PC-9 (cell line): ENCODE measurements around the gene ZNRF3. TPM values are rescaled to one million over a fixed set of nuclear protein-coding genes. Genes with fewer than 3 reads are reported as not detected.

Experiments
- BruUV-seq: library from RNA; stranded (reverse); fragments of 400-500 nt; replicated peaks from 2 replicates; lab custom pipeline; 2021; lab: Mats Ljungman, UMichigan
- CTCF ChIA-PET: fragments of 300-600 bp; sonication (Branson Sonifier 250); formaldehyde crosslinking; loops from one replicate; lab custom pipeline; 2022; ENCODE audit warnings: antibody characterized with exemption; lab: Charles Lee
- POLR2A ChIA-PET: fragments of 300-600 bp; sonication (Branson Sonifier 250); formaldehyde crosslinking; loops from one replicate; lab custom pipeline; 2022; ENCODE audit warnings: antibody characterized with exemption; ENCODE audit not compliant: unreplicated experiment; lab: Charles Lee
- DNase-seq, 2 experiments: peaks; one replicate each; pipeline versions ENCODE4 v3.0.0 to v3.0.0-alpha.2; 2015 to 2022; ENCODE audit warnings: mixed read lengths in 1 of 2
- H2AFZ ChIP-seq: fragments of 200-600 bp; sonication (generic); 2 replicates; pipeline ENCODE4 v1.8.1; 2017; ENCODE audit warnings: antibody characterized with exemption
- H3F3A ChIP-seq: fragments of 200-600 bp; sonication (generic); 2 replicates; pipeline ENCODE4 v1.8.1; 2017; ENCODE audit warnings: antibody characterized with exemption, mild to moderate bottlenecking, low read depth; ENCODE audit not compliant: insufficient read depth
- H3K27ac ChIP-seq: fragments of 200-600 bp; sonication (generic); 2 replicates; pipeline ENCODE4 v1.6.1; 2016; ENCODE audit warnings: mixed run types
- H3K27me3 ChIP-seq: fragments of 200-600 bp; sonication (generic); 2 replicates; pipeline ENCODE4 v1.6.1; 2016; ENCODE audit warnings: low read depth, mixed run types; ENCODE audit not compliant: insufficient read depth
- H3K36me3 ChIP-seq: fragments of 200-600 bp; sonication (generic); 2 replicates; pipeline ENCODE4 v1.6.1; 2016; ENCODE audit warnings: low read depth, mixed run types
- H3K4me1 ChIP-seq: fragments of 200-600 bp; sonication (generic); replicated peaks from 2 replicates; pipeline ENCODE4 v1.6.1; 2016; ENCODE audit warnings: mixed run types; ENCODE audit not compliant: insufficient read depth
- H3K4me2 ChIP-seq: fragments of 200-600 bp; sonication (generic); 2 replicates; pipeline ENCODE4 v1.6.1; 2017; ENCODE audit warnings: mixed run types
- H3K4me3 ChIP-seq: fragments of 200-600 bp; sonication (generic); 2 replicates; pipeline ENCODE4 v1.6.1; 2016; ENCODE audit warnings: mixed run types
- H3K79me2 ChIP-seq: fragments of 200-600 bp; sonication (generic); 2 replicates; pipeline ENCODE4 v1.6.1; 2017; ENCODE audit warnings: low read depth, mixed run types
- H3K9me2 ChIP-seq: fragments of 200-600 bp; sonication (generic); 2 replicates; pipeline ENCODE4 v1.8.1; 2017; ENCODE audit warnings: mild to moderate bottlenecking; ENCODE audit not compliant: insufficient read depth
- H3K9me3 ChIP-seq: fragments of 200-600 bp; sonication (generic); 2 replicates; pipeline ENCODE4 v1.8.1; 2016; ENCODE audit warnings: low read depth; ENCODE audit not compliant: insufficient read depth
- H4K20me1 ChIP-seq: fragments of 200-600 bp; sonication (generic); 2 replicates; pipeline ENCODE4 v1.8.1; 2017; ENCODE audit not compliant: insufficient read depth
- EZH2 ChIP-seq: fragments of 200-600 bp; sonication (generic); IDR thresholded peaks from 2 replicates; pipeline ENCODE4 v1.8.0; 2017; ENCODE audit warnings: antibody characterized with exemption, low read depth
- intact Hi-C: fragments of 100-400 bp; cut with micrococcal nuclease; formaldehyde crosslinking; loops from one replicate; pipeline ENCODE4 v1.10.0; 2022; ENCODE audit not compliant: unreplicated experiment
- total RNA-seq: library from RNA; stranded (reverse); gene quantifications from 2 replicates; pipeline ENCODE4 v1.2.3, GENCODE V29; 2021
- TF ChIP-seq, protein P1 (sequence below): fragments of 200-600 bp; sonication (generic); conservative IDR thresholded peaks from 2 replicates; pipeline ENCODE4 v1.6.1; 2017; ENCODE audit warnings: mixed run types, antibody characterized with exemption, mild to moderate bottlenecking, moderate library complexity

The ZNRF3 gene
- total RNA-seq, 1 experiment from 2014 or later, result 5.2 TPM

DNA sequence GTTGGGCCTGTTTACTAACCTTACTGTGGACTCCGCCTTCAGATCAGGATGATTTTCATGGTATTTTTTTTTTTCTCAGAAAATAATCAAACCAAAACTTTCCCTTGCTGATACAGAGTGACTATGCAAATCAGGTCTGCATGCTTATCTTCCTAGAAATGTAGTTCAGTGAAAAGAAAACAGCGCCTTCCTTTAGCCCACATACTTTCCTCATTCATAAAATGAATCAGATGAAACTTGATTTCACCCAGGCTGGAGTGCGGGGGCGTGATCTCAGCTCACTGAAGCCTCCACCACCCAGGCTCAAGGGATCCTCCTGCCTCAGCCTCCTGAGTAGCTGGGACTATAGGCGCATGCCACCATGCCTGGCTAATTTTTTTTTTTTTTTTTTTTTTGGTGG, 26.0 kb downstream of the ZNRF3 start:
- H2AFZ ChIP-seq, result no peak overlapping the region
- no TSS peak for BruUV-seq
- H4K20me1 ChIP-seq, result peaks cover 5% of the 10 kb centered on the region; the same call in 1 of the 2 replicates
- H3K27me3 ChIP-seq, result no peaks in the 10 kb centered on the region
- no peaks in the 10 kb centered on the region for H3K36me3 ChIP-seq
- H3K9me3 ChIP-seq, result no peaks in the 10 kb centered on the region
- intact Hi-C loops, result no loop called here
- no peaks in the 10 kb centered on the region for H3K9me2 ChIP-seq
- ChIA-PET CTCF (no interaction called here), POLR2A (no interaction called here)
- no peak overlapping the region for H3K4me2 ChIP-seq
- no peak for DNase-seq
- H3K4me3 ChIP-seq, result no peak overlapping the region
- H3K27ac ChIP-seq, result no peak overlapping the region
- peaks cover 44% of the 10 kb centered on the region for H3K79me2 ChIP-seq
- TF ChIP-seq, protein P1, sequence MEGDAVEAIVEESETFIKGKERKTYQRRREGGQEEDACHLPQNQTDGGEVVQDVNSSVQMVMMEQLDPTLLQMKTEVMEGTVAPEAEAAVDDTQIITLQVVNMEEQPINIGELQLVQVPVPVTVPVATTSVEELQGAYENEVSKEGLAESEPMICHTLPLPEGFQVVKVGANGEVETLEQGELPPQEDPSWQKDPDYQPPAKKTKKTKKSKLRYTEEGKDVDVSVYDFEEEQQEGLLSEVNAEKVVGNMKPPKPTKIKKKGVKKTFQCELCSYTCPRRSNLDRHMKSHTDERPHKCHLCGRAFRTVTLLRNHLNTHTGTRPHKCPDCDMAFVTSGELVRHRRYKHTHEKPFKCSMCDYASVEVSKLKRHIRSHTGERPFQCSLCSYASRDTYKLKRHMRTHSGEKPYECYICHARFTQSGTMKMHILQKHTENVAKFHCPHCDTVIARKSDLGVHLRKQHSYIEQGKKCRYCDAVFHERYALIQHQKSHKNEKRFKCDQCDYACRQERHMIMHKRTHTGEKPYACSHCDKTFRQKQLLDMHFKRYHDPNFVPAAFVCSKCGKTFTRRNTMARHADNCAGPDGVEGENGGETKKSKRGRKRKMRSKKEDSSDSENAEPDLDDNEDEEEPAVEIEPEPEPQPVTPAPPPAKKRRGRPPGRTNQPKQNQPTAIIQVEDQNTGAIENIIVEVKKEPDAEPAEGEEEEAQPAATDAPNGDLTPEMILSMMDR, result no peak
- no peak for TF ChIP-seq EZH2
- peaks cover 14% of the 10 kb centered on the region for H3K4me1 ChIP-seq
- peaks cover 16% of the 10 kb centered on the region; the same call in 1 of the 2 replicates for H3F3A ChIP-seq

DNA sequence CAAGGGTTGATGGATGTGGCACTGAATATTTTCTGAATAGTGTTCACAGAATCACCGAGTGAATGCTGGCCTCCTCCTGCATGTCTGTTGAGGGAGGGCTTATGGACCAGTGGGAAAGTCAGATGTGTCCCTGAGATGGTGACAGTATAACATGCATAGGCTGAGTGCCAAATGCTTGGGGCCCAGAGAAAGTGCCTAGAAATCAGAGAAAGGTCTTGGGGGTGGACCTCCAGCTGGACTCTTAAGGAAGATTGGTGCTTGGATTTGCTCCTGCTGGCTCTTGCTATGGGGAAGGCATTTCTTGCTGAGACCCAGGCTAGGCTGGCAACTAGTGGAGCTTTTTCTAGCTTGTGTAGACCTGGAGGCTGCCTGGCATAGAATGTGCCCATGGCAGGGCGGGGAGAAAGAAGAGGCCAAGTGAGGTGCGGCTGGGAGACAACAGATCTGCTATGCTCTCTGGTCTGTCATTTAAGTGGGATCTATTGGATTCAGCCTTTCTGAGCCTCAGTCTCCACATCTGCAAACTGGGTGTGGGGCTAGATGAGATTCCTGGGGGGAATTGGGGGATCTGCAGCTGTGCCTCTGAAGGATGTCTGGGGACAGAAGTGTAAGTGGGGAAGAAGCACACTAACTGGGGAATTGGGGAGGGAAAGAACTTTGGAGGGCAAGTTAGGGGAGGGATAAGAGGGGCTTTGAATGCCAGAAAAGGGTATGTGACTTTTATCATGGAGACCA, 27.4 kb downstream of the ZNRF3 start:
- Histone ChIP-seq H3K4me1 (peaks cover 14% of the 10 kb centered on the region), H3K9me3 (no peaks in the 10 kb centered on the region), H2AFZ (no peak overlapping the region), H3K36me3 (no peaks in the 10 kb centered on the region), H3K9me2 (no peaks in the 10 kb centered on the region), H4K20me1 (peaks cover 5% of the 10 kb centered on the region; the same call in 1 of the 2 replicates), H3K27ac (no peak overlapping the region), H3K4me2 (peak overlapping the region; percentile 32; the same call in 1 of the 2 replicates), H3K4me3 (no peak overlapping the region), H3F3A (peaks cover 16% of the 10 kb centered on the region; the same call in 1 of the 2 replicates), H3K27me3 (no peaks in the 10 kb centered on the region), H3K79me2 (peaks cover 58% of the 10 kb centered on the region)
- TF ChIP-seq, protein P1, result no peak
- no peak for TF ChIP-seq EZH2
- no peak for DNase-seq
- ChIA-PET CTCF (no interaction called here), POLR2A (no interaction called here)
- BruUV-seq, result no TSS peak
- intact Hi-C loops, result no loop called here

DNA sequence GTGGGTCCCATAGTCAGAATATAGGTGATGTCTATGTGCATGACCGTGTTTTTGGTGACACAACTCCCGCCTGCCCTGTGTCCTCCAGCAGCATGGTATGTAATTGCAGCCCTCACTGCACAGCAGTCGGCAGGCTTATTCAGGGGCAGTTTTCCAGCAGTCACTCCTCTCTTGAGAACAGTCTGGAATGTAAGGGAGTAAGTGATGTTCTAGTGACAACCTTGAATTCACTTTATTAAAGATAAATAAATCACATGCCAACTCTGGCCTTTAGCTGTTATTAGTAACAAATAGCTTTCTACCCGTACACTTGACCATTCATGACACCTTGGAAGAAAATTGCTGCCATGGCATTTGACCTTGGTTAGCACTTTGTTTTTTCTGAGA, 27.9 kb downstream of the ZNRF3 start:
- ChIA-PET POLR2A (no interaction called here), CTCF (no interaction called here)
- Histone ChIP-seq H3K36me3 (no peaks in the 10 kb centered on the region), H3K9me3 (no peaks in the 10 kb centered on the region), H3K27me3 (no peaks in the 10 kb centered on the region), H3K9me2 (no peaks in the 10 kb centered on the region), H2AFZ (no peak overlapping the region), H3K4me2 (peak overlapping the region; percentile 32), H3K4me3 (no peak overlapping the region), H3K4me1 (peaks cover 14% of the 10 kb centered on the region), H3K27ac (peak overlapping the region; percentile 44), H3F3A (peaks cover 16% of the 10 kb centered on the region; the same call in 1 of the 2 replicates), H4K20me1 (peaks cover 5% of the 10 kb centered on the region; the same call in 1 of the 2 replicates), H3K79me2 (peaks cover 58% of the 10 kb centered on the region)
- BruUV-seq, result no TSS peak
- intact Hi-C loops, result no loop called here
- no peak for TF ChIP-seq EZH2
- TF ChIP-seq, protein P1, result no peak
- no peak for DNase-seq
